GM12891 (cell line): ENCODE data around the gene AK8.

ENCODE experiments used
- DNase-seq: peaks from one replicate; pipeline ENCODE4 v3.0.0; 2011; ENCODE audit warnings: low spot score; ENCODE audit not compliant: insufficient read length
- FAIRE-seq: peaks from 2 replicates; lab custom pipeline; 2011; peaks lifted over from hg19 to GRCh38; lab: Jason Lieb, UNC
- PAX5 ChIP-seq: IDR thresholded peaks from 2 replicates; pipeline ENCODE4 v1.6.1; 2011; ENCODE audit warnings: low read length, moderate library complexity, mild to moderate bottlenecking; ENCODE audit not compliant: insufficient read depth, severe bottlenecking
- POLR2A ChIP-seq: IDR thresholded peaks from 2 replicates; pipeline ENCODE4 v1.6.1; 2011; ENCODE audit warnings: low read depth, low read length, control low read depth
- POLR2AphosphoS5 ChIP-seq: IDR thresholded peaks from 2 replicates; pipeline ENCODE4 v1.6.1; 2011; ENCODE audit warnings: low read depth, low read length, control low read depth
- POU2F2 ChIP-seq: IDR thresholded peaks from 2 replicates; pipeline ENCODE4 v1.6.1; 2011; ENCODE audit warnings: low read depth, mild to moderate bottlenecking, control low read depth, low read length, moderate library complexity
- SPI1 ChIP-seq: IDR thresholded peaks from 2 replicates; pipeline ENCODE4 v1.6.1; 2011; ENCODE audit warnings: low read depth, low read length, control low read depth
- TAF1 ChIP-seq: IDR thresholded peaks from 2 replicates; pipeline ENCODE4 v1.6.1; 2011; ENCODE audit warnings: low read depth, low read length, control low read depth

The AK8 gene

GRCh38 chr9:132888151-132888550 lies 10.1 kb upstream of the AK8 start:
- DNase-seq, result no peak
- no peak for TF ChIP-seq POLR2AphosphoS5
- TF ChIP-seq TAF1, result no peak
- TF ChIP-seq SPI1, result no peak
- no peak for TF ChIP-seq POU2F2
- TF ChIP-seq PAX5, result no peak
- FAIRE-seq, result no peak

GRCh38 chr9:132887181-132888120 lies 9.4 kb upstream of the AK8 start:
- DNase-seq (no peak), FAIRE-seq (no peak)
- TF ChIP-seq POLR2A (no peak), SPI1 (no peak), PAX5 (no peak), POLR2AphosphoS5 (no peak), TAF1 (no peak), POU2F2 (no peak)

- DNase-seq (no peak), FAIRE-seq (no peak)
- TF ChIP-seq TAF1, result no peak
- no peak for TF ChIP-seq POLR2A
- TF ChIP-seq PAX5, result no peak
- no peak for TF ChIP-seq SPI1
- no peak for TF ChIP-seq POU2F2
- TF ChIP-seq POLR2AphosphoS5, result no peak
Observed at GRCh38 chr9:132886334-132886725, 8.2 kb upstream of the AK8 start.

GRCh38 chr9:132885720-132886333 lies 7.7 kb upstream of the AK8 start:
- no peak for TF ChIP-seq TAF1
- no peak for TF ChIP-seq POU2F2
- TF ChIP-seq PAX5, result no peak
- no peak for TF ChIP-seq SPI1
- no peak for TF ChIP-seq POLR2AphosphoS5
- TF ChIP-seq POLR2A, result no peak
- FAIRE-seq, result no peak
- no peak for DNase-seq

GRCh38 chr9:132883349-132884294 lies 5.5 kb upstream of the AK8 start:
- DNase-seq (no peak), FAIRE-seq (no peak)
- no peak for TF ChIP-seq POU2F2
- no peak for TF ChIP-seq TAF1
- TF ChIP-seq POLR2AphosphoS5, result no peak
- no peak for TF ChIP-seq POLR2A
- TF ChIP-seq PAX5, result no peak
- no peak for TF ChIP-seq SPI1

GRCh38 chr9:132882616-132883015 lies 4.5 kb upstream of the AK8 start:
- FAIRE-seq (no peak), DNase-seq (no peak)
- no peak for TF ChIP-seq PAX5
- TF ChIP-seq POU2F2, result no peak
- TF ChIP-seq SPI1, result no peak
- no peak for TF ChIP-seq TAF1
- no peak for TF ChIP-seq POLR2A
- no peak for TF ChIP-seq POLR2AphosphoS5

GRCh38 chr9:132881826-132882225 lies 3.7 kb upstream of the AK8 start:
- DNase-seq (no peak), FAIRE-seq (no peak)
- no peak for TF ChIP-seq POU2F2
- no peak for TF ChIP-seq TAF1
- TF ChIP-seq POLR2A, result no peak
- TF ChIP-seq SPI1, result no peak
- TF ChIP-seq POLR2AphosphoS5, result no peak
- TF ChIP-seq PAX5, result no peak

- DNase-seq (no peak), FAIRE-seq (no peak)
- TF ChIP-seq TAF1, result no peak
- TF ChIP-seq PAX5, result no peak
- no peak for TF ChIP-seq POLR2AphosphoS5
- TF ChIP-seq POU2F2, result no peak
- TF ChIP-seq SPI1, result no peak
- TF ChIP-seq POLR2A, result no peak
Observed at GRCh38 chr9:132880324-132880661, 2.2 kb upstream of the AK8 start.
